NCI-H446 treated with DMSO at 0.1 percent for 48 hours (cell line): ENCODE data around the gene OR4A47.
"Not testable (repeated sequence)": the region's sequence is repeated elsewhere in the genome, so short reads cannot be mapped to it uniquely, and the experiment has no call there.

Experiments used
- DNase-seq: peaks from one replicate; lab custom pipeline; 2025; lab: John Stamatoyannopoulos, UW

Gene OR4A47, protein sequence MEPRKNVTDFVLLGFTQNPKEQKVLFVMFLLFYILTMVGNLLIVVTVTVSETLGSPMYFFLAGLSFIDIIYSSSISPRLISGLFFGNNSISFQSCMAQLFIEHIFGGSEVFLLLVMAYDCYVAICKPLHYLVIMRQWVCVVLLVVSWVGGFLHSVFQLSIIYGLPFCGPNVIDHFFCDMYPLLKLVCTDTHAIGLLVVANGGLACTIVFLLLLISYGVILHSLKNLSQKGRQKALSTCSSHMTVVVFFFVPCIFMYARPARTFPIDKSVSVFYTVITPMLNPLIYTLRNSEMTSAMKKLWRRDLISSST

DNA sequence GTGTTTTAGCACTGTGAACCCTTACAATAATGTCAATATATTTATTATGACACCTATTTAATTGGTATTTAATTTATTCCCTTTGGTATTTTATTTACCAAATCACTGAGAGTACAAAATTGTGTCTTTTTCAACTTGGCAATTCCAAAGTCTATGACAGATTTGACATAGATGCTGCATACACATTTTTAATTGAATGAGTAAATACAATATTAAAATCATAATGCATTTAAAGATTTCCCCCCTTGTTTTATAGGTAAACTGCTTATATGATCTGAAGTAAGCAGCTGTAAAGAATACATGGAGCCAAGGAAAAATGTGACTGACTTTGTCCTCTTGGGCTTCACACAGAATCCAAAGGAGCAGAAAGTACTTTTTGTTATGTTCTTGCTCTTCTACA lies at the start of gene OR4A47:
Gene OR4A47 (plus strand): TSS at position 301 of the 400 bp plus-strand sequence. CDS start 0 bp downstream, at position 301.
- DNase-seq, result not testable (repeated sequence)

DNA sequence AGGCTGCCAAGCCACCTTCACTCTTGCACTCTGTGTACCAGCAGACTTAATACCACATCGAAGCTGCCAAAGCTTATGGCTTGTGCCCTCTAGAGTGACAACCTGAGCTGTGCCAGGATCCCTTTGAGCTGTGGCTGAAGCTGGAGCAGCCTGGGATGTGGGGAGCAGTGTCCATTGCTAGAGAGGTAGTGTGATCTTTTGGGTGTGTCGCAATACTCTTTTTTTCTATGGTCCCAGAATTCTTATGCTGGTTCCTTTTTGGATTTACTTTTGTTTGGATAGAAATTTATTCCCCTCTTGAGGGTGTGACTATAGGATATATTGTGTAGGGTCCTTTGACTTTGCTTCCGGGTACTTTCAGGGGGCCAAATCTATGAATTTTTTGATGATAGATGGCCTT lies 32.7 kb upstream of the OR4A47 start:
- not testable (repeated sequence) for DNase-seq

- DNase-seq, result not testable (repeated sequence)
Measured at GRCh38 chr11:48473966-48474365, 14.6 kb upstream of the OR4A47 start.

- not testable (repeated sequence) for DNase-seq
Measured at GRCh38 chr11:48474703-48475102, 13.9 kb upstream of the OR4A47 start.

GRCh38 chr11:48506169-48506568 lies 17.6 kb downstream of the OR4A47 start:
- DNase-seq, result not testable (repeated sequence)

DNA sequence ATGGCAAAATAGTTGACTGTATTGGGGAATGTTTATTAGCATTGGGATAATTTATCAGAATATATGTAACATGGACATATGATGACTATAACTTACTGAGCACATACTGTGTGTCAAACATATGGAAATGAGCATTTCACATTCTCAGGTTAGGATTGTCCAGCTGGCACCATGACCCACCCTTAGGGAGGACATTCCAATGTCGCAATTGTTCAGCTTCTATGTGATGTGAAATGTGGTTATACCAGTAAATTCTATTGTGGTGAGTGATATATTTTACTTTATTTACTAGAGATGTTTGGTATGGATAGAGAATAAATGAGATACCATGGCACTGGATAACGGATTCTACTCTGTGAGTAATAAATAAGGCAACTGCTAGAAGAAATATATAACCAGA lies 50.4 kb downstream of the OR4A47 start:
- DNase-seq, result no peak
